Left forelimb (tissue), 1 donor: ENCODE results near the gene TEKTIP1.
"Not testable (repeated sequence)": the region's sequence is repeated elsewhere in the genome, so short reads cannot be mapped to it uniquely, and the experiment has no call there.

Source experiments
- DNase-seq: peaks from one replicate; pipeline ENCODE4 v3.0.0-alpha.2; 2018; ENCODE audit warnings: low spot score

The TEKTIP1 gene

GRCh38 chr19:3507371-3508120, 31.4 kb upstream of the TEKTIP1 start:
- DNase-seq: no peak

- not testable (repeated sequence) for DNase-seq
These were observed 30.8 kb upstream of the TEKTIP1 start for GRCh38 chr19:3508121-3508661.

GRCh38 chr19:3508771-3509535, 30.0 kb upstream of the TEKTIP1 start:
- DNase-seq: no peak

- DNase-seq: no peak
These were observed 29.4 kb upstream of the TEKTIP1 start for GRCh38 chr19:3509566-3509989.

GRCh38 chr19:3510727-3511126, 28.2 kb upstream of the TEKTIP1 start:
- DNase-seq: no peak

GRCh38 chr19:3511506-3512251, 27.3 kb upstream of the TEKTIP1 start:
- DNase-seq: no peak

GRCh38 chr19:3512562-3513228, 26.3 kb upstream of the TEKTIP1 start:
- no peak for DNase-seq

- no peak for DNase-seq
These were observed 25.5 kb upstream of the TEKTIP1 start for GRCh38 chr19:3513229-3514140.

- no peak for DNase-seq
These were observed 24.0 kb upstream of the TEKTIP1 start for GRCh38 chr19:3514930-3515329.

- DNase-seq: no peak
These were observed 23.0 kb upstream of the TEKTIP1 start for GRCh38 chr19:3515891-3516422.

GRCh38 chr19:3516675-3517207, 22.2 kb upstream of the TEKTIP1 start:
- no peak for DNase-seq

GRCh38 chr19:3517638-3518037, 21.3 kb upstream of the TEKTIP1 start:
- DNase-seq: no peak

GRCh38 chr19:3518255-3518654, 20.7 kb upstream of the TEKTIP1 start:
- DNase-seq: no peak

- DNase-seq: no peak
These were observed 20.3 kb upstream of the TEKTIP1 start for GRCh38 chr19:3518659-3519058.

- no peak for DNase-seq
These were observed 19.8 kb upstream of the TEKTIP1 start for GRCh38 chr19:3519126-3519525.

- DNase-seq: no peak
These were observed 18.5 kb upstream of the TEKTIP1 start for GRCh38 chr19:3520166-3521103.

GRCh38 chr19:3521104-3521445, 17.9 kb upstream of the TEKTIP1 start:
- no peak for DNase-seq

GRCh38 chr19:3522421-3523360, 16.3 kb upstream of the TEKTIP1 start:
- DNase-seq: no peak
